IMR-90 (cell line): ENCODE measurements around the gene RPTOR.
A peak's percentile ranks its signal among the peaks of the same experiment; 100 is the strongest.

Experiments used
- MAFK ChIP-seq: IDR thresholded peaks from 2 replicates; pipeline ENCODE4 v1.6.1; 2012; ENCODE audit warnings: low read depth, low read length, improper control_type of control experiment
- TF ChIP-seq, protein P1 (sequence below): conservative IDR thresholded peaks from 2 replicates; pipeline ENCODE4 v1.5.1; 2012; ENCODE audit warnings: mild to moderate bottlenecking, low read depth, low read length, improper control_type of control experiment

DNA sequence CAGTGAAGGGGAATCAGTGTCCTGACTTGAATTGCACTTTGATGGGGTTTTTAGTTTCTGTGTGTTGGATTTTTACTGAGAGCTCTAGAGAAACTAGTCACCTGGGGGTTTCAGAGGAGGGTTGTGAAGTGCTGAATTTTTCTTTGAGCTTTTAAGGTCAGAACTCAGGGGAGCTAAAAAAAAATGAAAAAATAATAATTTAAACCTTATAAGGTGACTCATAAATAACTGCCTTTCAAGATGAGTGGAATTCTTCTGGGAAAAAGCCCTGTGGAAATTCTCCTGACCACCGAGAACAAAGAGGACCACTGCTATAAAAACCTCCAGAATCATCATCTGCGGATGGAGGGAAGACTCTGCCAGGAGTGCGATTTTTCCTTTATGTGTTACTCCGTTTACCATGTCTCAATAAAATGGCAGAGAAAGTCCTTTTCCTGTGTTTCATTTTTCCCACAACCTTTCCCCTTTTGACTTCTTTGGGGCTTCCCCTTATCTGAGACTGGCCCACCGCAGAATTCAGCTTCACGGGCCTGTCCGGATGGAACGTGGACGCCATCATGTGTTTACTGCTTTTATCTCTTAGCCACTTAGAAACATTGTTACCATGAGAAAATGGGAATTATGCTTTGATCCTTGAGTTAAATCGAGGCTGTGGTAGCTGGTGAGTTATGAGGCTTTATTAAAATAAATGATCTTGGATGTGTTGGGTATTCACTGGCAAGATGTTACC, 39.7 kb downstream of the RPTOR start:
- TF ChIP-seq, protein P1, sequence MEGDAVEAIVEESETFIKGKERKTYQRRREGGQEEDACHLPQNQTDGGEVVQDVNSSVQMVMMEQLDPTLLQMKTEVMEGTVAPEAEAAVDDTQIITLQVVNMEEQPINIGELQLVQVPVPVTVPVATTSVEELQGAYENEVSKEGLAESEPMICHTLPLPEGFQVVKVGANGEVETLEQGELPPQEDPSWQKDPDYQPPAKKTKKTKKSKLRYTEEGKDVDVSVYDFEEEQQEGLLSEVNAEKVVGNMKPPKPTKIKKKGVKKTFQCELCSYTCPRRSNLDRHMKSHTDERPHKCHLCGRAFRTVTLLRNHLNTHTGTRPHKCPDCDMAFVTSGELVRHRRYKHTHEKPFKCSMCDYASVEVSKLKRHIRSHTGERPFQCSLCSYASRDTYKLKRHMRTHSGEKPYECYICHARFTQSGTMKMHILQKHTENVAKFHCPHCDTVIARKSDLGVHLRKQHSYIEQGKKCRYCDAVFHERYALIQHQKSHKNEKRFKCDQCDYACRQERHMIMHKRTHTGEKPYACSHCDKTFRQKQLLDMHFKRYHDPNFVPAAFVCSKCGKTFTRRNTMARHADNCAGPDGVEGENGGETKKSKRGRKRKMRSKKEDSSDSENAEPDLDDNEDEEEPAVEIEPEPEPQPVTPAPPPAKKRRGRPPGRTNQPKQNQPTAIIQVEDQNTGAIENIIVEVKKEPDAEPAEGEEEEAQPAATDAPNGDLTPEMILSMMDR, result 0 out of 2 replicates have a peak, but pooled peaks have one; percentile 12
- no peak for TF ChIP-seq MAFK
